Kidney (tissue), 22 donors: ENCODE data around the gene ZNF547. TPM values are rescaled to one million over a fixed set of nuclear protein-coding genes. Genes with fewer than 3 reads are reported as not detected.

ENCODE experiments used
- DNase-seq, 5 donors: peaks; one replicate each; pipeline ENCODE4 v3.0.0-alpha.2; 2013 to 2020
- FAIRE-seq: peaks from 2 replicates; lab custom pipeline; 2012; peaks lifted over from hg19 to GRCh38; lab: Jason Lieb, UNC
- H3K27ac ChIP-seq, 2 donors: one replicate each; pipeline ENCODE4 v1.7.0; 2013; ENCODE audit warnings: low read depth in 2 of 2, low read length in 2 of 2, inconsistent platforms in 1 of 2
- H3K27me3 ChIP-seq: one replicate; pipeline ENCODE4 v1.7.1; 2013; ENCODE audit warnings: low read length, inconsistent platforms; ENCODE audit not compliant: control insufficient read depth, insufficient read depth
- H3K36me3 ChIP-seq, 3 donors: one replicate each; pipeline versions ENCODE4 v1.7.0 to v1.7.1; 2013; ENCODE audit warnings: low read length in 3 of 3, control low read depth in 1 of 3, inconsistent platforms in 1 of 3; ENCODE audit not compliant: insufficient read depth in 3 of 3, control insufficient read depth in 2 of 3
- H3K4me1 ChIP-seq, 3 donors: one replicate each; pipeline versions ENCODE4 v1.7.0 to v1.7.1; 2013; ENCODE audit warnings: low read length in 3 of 3, inconsistent platforms in 1 of 3, low read depth in 1 of 3; ENCODE audit not compliant: control insufficient read depth in 2 of 3, insufficient read depth in 2 of 3
- H3K4me3 ChIP-seq, 3 donors: one replicate each; pipeline versions ENCODE4 v1.7.0 to v1.8.1; 2013; ENCODE audit warnings: low read length in 3 of 3, control low read depth in 1 of 3, inconsistent platforms in 1 of 3
- H3K9ac ChIP-seq, 3 donors: one replicate each; pipeline versions ENCODE4 v1.7.0 to v1.7.1; 2013; ENCODE audit warnings: low read length in 3 of 3, control low read depth in 1 of 3, inconsistent platforms in 1 of 3
- H3K9me3 ChIP-seq, 3 donors: one replicate each; pipeline versions ENCODE4 v1.7.0 to v1.7.1; 2013; ENCODE audit warnings: low read length in 3 of 3, control low read depth in 1 of 3, inconsistent platforms in 1 of 3; ENCODE audit not compliant: control insufficient read depth in 2 of 3, insufficient read depth in 1 of 3
- intact Hi-C: fragments of 100-400 bp; cut with DNase I; formaldehyde crosslinking; loops from one replicate; pipeline ENCODE4 v1.11.1; 2022
- long read RNA-seq, 10 donors: library from polyadenylated mRNA in 1 of 10; unstranded in 1 of 10; transcript quantifications; one replicate each; pipeline ENCODE4 v2.0.0 and lab custom pipeline, GENCODE V29; 2021 to 2026
- polyA plus RNA-seq: library from polyadenylated mRNA; stranded (reverse); fragments of 350-450 nt; fragmentation: Illumina TruSeq; extraction: RNeasy Lipid Tissue Mini Kit (QIAGEN cat#74804); gene quantifications from one replicate; pipeline ENCODE4 v1.2.3, GENCODE V29; 2014; ENCODE audit warnings: low read depth, low replicate concordance; ENCODE audit not compliant: insufficient read depth
- total RNA-seq: library from RNA; stranded (reverse); fragmentation: NEBNext Ultra II Directional; extraction: Animal tissue kit (Norgen Biotek cat#: 25700); gene quantifications from one replicate; pipeline ENCODE4 v1.2.1, GENCODE V29; 2021
- TF ChIP-seq, protein P1 (sequence below): IDR thresholded peaks from 3 replicates; pipeline ENCODE4 v1.5.1; 2012; ENCODE audit warnings: mild to moderate bottlenecking, moderate library complexity, borderline replicate concordance; ENCODE audit not compliant: insufficient read depth; ENCODE audit errors: extremely low read depth
- donor health status: control.
- donor health status: control.
- donor health status: control.
- donor health status: control.
- donor health status: control.
- donor health status: DM: yes; HTN: yes; CAD: no.
- donor health status: Normal renal cell carcinoma (clear cell type).

Gene ZNF547
- 4.1 TPM for total RNA-seq
- 1.3 TPM for polyA plus RNA-seq
- long read RNA-seq, donor 1, partial matches to known transcripts: 0 of 3 reads
- long read RNA-seq, donor 1, other reads (novel, unspliced or antisense): 0 of 3 reads
- long read RNA-seq, donor 2: 0 reads
- long read RNA-seq, donor 3: 0 reads
- long read RNA-seq, donor 4, partial matches to known transcripts: 0 of 1 reads
- long read RNA-seq, donor 4, other reads (novel, unspliced or antisense): 0 of 1 reads
- long read RNA-seq, donor 5: 0 reads
- long read RNA-seq, donor 6, partial matches to known transcripts: 0 of 1 reads
- long read RNA-seq, donor 6, other reads (novel, unspliced or antisense): 0 of 1 reads
- long read RNA-seq, donor 7, partial matches to known transcripts: 0 of 1 reads
- long read RNA-seq, donor 7, other reads (novel, unspliced or antisense): 0 of 1 reads
- long read RNA-seq, donor 8: 0 reads
- long read RNA-seq, donor 9, partial matches to known transcripts: 0 of 1 reads
- long read RNA-seq, donor 9, other reads (novel, unspliced or antisense): 0 of 1 reads
- long read RNA-seq, donor 10: 0 reads

DNA sequence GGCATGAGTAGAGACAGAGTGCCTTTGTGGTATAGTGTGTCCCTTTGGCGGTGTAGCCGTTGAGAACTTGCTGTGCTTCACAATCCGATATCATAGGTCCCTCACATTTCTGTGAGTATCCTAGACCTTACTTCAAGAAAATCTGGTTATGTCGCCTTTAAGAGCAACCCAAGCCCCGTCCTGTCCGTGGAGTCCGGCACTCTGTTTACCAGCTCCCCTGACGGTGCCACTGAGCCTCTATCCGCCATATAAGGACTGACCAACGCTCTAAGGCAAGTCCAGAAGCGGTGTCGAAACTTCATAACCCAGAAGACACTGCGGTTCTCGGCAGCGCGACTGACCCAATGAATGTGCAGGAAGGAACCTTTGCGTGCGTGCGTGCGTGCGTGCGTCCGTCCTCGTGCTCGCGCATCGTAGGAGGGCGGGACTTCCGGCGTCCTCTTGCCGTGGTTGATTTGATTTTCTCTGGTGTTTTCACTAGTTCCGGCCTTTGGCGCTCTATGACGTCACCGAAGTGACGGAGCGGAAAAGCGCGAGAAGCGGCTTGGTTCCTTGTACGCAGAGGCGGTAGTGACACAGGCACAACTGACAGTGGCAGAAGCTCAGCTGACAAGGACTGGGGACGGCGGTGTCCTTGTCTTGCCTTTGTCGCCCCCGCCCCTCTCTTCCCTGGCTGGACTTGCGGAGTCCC, at the start of gene ZNF547, which contains the start of gene TRAPPC2B:
ZNF547 (plus strand) TSS at position 555 of the 691 bp plus-strand sequence. CDS start 5,005 bp downstream, outside the sequence.
TRAPPC2B (plus strand) TSS at position 555 of the 691 bp plus-strand sequence. CDS start 1,283 bp downstream, outside the sequence.
- intact Hi-C loops: no loop called here
- TF ChIP-seq, protein P1, sequence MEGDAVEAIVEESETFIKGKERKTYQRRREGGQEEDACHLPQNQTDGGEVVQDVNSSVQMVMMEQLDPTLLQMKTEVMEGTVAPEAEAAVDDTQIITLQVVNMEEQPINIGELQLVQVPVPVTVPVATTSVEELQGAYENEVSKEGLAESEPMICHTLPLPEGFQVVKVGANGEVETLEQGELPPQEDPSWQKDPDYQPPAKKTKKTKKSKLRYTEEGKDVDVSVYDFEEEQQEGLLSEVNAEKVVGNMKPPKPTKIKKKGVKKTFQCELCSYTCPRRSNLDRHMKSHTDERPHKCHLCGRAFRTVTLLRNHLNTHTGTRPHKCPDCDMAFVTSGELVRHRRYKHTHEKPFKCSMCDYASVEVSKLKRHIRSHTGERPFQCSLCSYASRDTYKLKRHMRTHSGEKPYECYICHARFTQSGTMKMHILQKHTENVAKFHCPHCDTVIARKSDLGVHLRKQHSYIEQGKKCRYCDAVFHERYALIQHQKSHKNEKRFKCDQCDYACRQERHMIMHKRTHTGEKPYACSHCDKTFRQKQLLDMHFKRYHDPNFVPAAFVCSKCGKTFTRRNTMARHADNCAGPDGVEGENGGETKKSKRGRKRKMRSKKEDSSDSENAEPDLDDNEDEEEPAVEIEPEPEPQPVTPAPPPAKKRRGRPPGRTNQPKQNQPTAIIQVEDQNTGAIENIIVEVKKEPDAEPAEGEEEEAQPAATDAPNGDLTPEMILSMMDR: no peak
- no peaks in the 10 kb centered on the region for H3K27me3 ChIP-seq
- peak within 1 kb of the TSS; percentile 80 to 96 (median 91) for H3K4me3 ChIP-seq
- peaks cover under 1 to 3% (median 3%) of the 10 kb centered on the region in 3 donors for H3K36me3 ChIP-seq
- H3K4me1 ChIP-seq: peaks cover 0 to 6% (median 2%) of the 10 kb centered on the region in 3 donors
- H3K27ac ChIP-seq: peak within 1 kb of the TSS; percentile 83 to 92
- H3K9ac ChIP-seq: peak within 1 kb of the TSS; percentile 66 to 93 (median 82)
- DNase-seq: peak; percentile 100
- H3K9me3 ChIP-seq: peaks cover 0 to 6% (median 0%) of the 10 kb centered on the region in 3 donors
- peak; percentile 99 for FAIRE-seq

DNA sequence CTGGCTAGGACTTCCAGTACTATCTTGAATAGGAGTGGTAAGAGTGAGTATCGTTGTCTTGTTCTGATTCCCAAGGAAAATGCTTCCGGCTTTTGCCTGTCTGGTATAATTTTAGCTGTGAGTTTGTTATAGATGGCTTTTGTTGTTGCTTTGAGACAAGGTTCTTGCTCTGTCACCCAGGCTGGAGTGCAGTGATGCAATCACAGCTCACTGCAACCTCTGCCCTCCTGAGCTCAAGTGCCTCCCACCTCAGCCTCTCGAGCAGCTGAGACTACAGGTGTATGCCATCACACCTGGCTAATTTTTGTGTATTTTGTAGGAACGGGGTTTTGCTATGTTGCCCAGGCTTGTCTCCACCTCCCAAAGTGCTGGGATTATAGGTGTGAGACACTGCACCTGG, 49.2 kb upstream of the ZNF547 start:
- no peak overlapping the region for H3K27ac ChIP-seq
- no peak overlapping the region for H3K9ac ChIP-seq
- intact Hi-C loops: no loop called here
- H3K4me1 ChIP-seq: no peaks in the 10 kb centered on the region
- no peak overlapping the region for H3K4me3 ChIP-seq
- TF ChIP-seq, protein P1: no peak
- DNase-seq (no peak), FAIRE-seq (no peak)
- H3K9me3 ChIP-seq: no peaks in the 10 kb centered on the region
- H3K27me3 ChIP-seq: peaks cover 10% of the 10 kb centered on the region
- H3K36me3 ChIP-seq: no peaks in the 10 kb centered on the region

DNA sequence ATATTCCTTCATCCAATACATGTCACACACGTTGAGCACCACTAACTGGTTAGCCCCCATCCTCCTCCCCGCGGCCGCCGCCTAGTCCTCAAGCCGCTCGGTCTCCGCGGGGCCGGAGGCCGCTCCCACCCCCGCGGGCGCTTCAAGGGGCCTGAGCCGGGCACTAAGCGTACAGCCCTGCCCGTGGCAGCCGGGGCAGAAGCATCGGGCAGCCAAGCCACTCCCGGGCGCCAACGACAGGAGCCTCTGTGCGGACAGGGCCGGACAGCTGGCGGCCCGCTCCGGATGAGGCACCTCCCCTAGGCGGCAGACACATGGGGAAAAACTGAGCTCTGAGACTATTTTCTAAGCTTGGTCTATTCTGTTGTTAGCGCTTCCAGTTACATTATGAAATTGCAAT, 45.8 kb upstream of the ZNF547 start:
- peaks cover 6 to 17% (median 14%) of the 10 kb centered on the region in 3 donors for H3K4me1 ChIP-seq
- intact Hi-C loops: no loop called here
- H3K27ac ChIP-seq: no peak overlapping the region
- peaks cover 0 to 2% (median 0%) of the 10 kb centered on the region in 3 donors for H3K36me3 ChIP-seq
- no peak overlapping the region for H3K9ac ChIP-seq
- peaks cover 10% of the 10 kb centered on the region for H3K27me3 ChIP-seq
- FAIRE-seq (no peak), DNase-seq (no peak)
- H3K4me3 ChIP-seq: no peak overlapping the region
- no peaks in the 10 kb centered on the region for H3K9me3 ChIP-seq
- TF ChIP-seq, protein P1: no peak
